Esophagus muscularis mucosa (tissue), 4 donors: ENCODE results near the gene FANCD2OS. TPM values are rescaled to one million over a fixed set of nuclear protein-coding genes. Genes with fewer than 3 reads are reported as not detected.

Experiments used
- DNase-seq: peaks from one replicate; pipeline ENCODE4 v3.0.0-alpha.2; 2017; ENCODE audit errors: extremely low spot score
- H3K27ac ChIP-seq, 4 donors: fragments of 200-600 bp; sonication (generic); replicated peaks in 1 of 4; 1 replicate in 3 of 4; 2 replicates in 1 of 4; pipeline ENCODE4 v1.5.1; 2016 to 2019; ENCODE audit warnings: mild to moderate bottlenecking in 1 of 4
- H3K27me3 ChIP-seq, 4 donors: fragments of 200-600 bp; sonication (generic); one replicate each; pipeline versions ENCODE4 v1.5.1 to v1.6.0; 2016 to 2019
- H3K36me3 ChIP-seq, 4 donors: fragments of 200-600 bp; sonication (generic); one replicate each; pipeline ENCODE4 v1.5.1; 2016 to 2019
- H3K4me1 ChIP-seq, 4 donors: fragments of 200-600 bp; sonication (generic); one replicate each; pipeline ENCODE4 v1.5.1; 2016 to 2019
- H3K4me3 ChIP-seq, 4 donors: fragments of 200-600 bp; sonication (generic); 1 replicate in 2 of 4; 2 replicates in 2 of 4; pipeline ENCODE4 v1.5.1; 2016 to 2019; ENCODE audit warnings: mild to moderate bottlenecking in 4 of 4, moderate library complexity in 1 of 4
- H3K9me3 ChIP-seq, 4 donors: fragments of 200-600 bp; sonication (generic); 1 replicate in 3 of 4; 2 replicates in 1 of 4; pipeline ENCODE4 v1.5.1; 2016 to 2019
- CTCF ChIP-seq, 3 experiments: fragments of 200-600 bp in 2 of 3; fragments of 450-650 bp in 1 of 3; sonication (generic) in 2 of 3; IDR thresholded peaks; one replicate each; pipeline ENCODE4 v1.5.1; 2017 to 2019; ENCODE audit warnings: antibody characterized with exemption in 3 of 3, mild to moderate bottlenecking in 2 of 3, moderate library complexity in 1 of 3
- EP300 ChIP-seq: sonication (generic); formaldehyde crosslinking; IDR thresholded peaks from one replicate; pipeline ENCODE4 v1.6.1; 2017; ENCODE audit warnings: antibody characterized with exemption
- POLR2A ChIP-seq: fragments of 450-650 bp; IDR thresholded peaks from one replicate; pipeline ENCODE4 v1.6.1; 2017; ENCODE audit warnings: antibody characterized with exemption, moderate library complexity, mild to moderate bottlenecking, low read depth
- POLR2AphosphoS5 ChIP-seq, 2 donors: sonication (generic); formaldehyde crosslinking; IDR thresholded peaks; one replicate each; pipeline ENCODE4 v1.6.1; 2017; ENCODE audit warnings: antibody characterized with exemption in 2 of 2
- WGBS: methylation state at CpG from one replicate; pipeline ENCODE4 v1.1.5; 2018; 5-methylcytosine and 5-hydroxymethylcytosine counted together
- intact Hi-C: fragments of 100-400 bp; cut with DNase I; formaldehyde crosslinking; loops from one replicate; pipeline ENCODE4 v1.15.1; 2023
- total RNA-seq, 4 donors: library from RNA; depleted of rRNA; stranded (reverse); fragments of >200 nt; gene quantifications; one replicate each; pipeline versions ENCODE4 v1.1.0 to v1.2.1, GENCODE V29; 2016

FANCD2OS gene
- total RNA-seq, 4 donors from 2014 or later, result not detected

GRCh38 chr3:10122724-10123123 is 14.7 kb upstream of the FANCD2OS start:
- Histone ChIP-seq H3K4me1 (peaks cover 6 to 23% (median 18%) of the 10 kb centered on the region in 4 donors), H3K27me3 (no peaks in the 10 kb centered on the region), H3K9me3 (no peaks in the 10 kb centered on the region), H3K4me3 (no peak overlapping the region), H3K36me3 (peaks cover 23 to 71% (median 26%) of the 10 kb centered on the region in 4 donors), H3K27ac (no peak overlapping the region)
- TF ChIP-seq CTCF (IDR thresholded peaks at IDR 0.05) (no peak), EP300 (no peak), POLR2AphosphoS5 (IDR thresholded peaks at IDR 0.05) (no peak), POLR2A (no peak)
- intact Hi-C loops, result no loop called here
- DNase-seq, result no peak
- 88% methylated on average over 4 of the region's 4 CpGs for WGBS

GRCh38 chr3:10121064-10121463 is 13.0 kb upstream of the FANCD2OS start:
- Histone ChIP-seq H3K27me3 (no peaks in the 10 kb centered on the region), H3K4me1 (peaks cover 18 to 40% (median 35%) of the 10 kb centered on the region in 4 donors), H3K9me3 (no peaks in the 10 kb centered on the region), H3K4me3 (no peak overlapping the region), H3K36me3 (peaks cover 6 to 54% (median 10%) of the 10 kb centered on the region in 4 donors), H3K27ac (no peak overlapping the region)
- intact Hi-C loops, result no loop called here
- WGBS, result 90% methylated on average over 2 of the region's 2 CpGs
- TF ChIP-seq CTCF (IDR thresholded peaks at IDR 0.05) (no peak), POLR2AphosphoS5 (IDR thresholded peaks at IDR 0.05) (no peak), EP300 (no peak), POLR2A (no peak)
- DNase-seq, result no peak

- H3K4me3 ChIP-seq, result no peak overlapping the region
- TF ChIP-seq CTCF (IDR thresholded peaks at IDR 0.05) (no peak), POLR2A (no peak), EP300 (no peak), POLR2AphosphoS5 (IDR thresholded peaks at IDR 0.05) (no peak)
- intact Hi-C loops, result loop anchor here (5.0 to 10.0 kb wide), 2 partner anchors 92 to 165 kb away; partner anchors contain the start of genes FANCD2 and PRRT3
- DNase-seq, result no peak
- 70% methylated on average over 4 of the region's 4 CpGs for WGBS
- H3K27ac ChIP-seq, result no peak overlapping the region
- H3K4me1 ChIP-seq, result peaks cover 25 to 50% (median 39%) of the 10 kb centered on the region in 4 donors
- no peaks in the 10 kb centered on the region for H3K9me3 ChIP-seq
- H3K36me3 ChIP-seq, result peaks cover 0 to 39% (median 0%) of the 10 kb centered on the region in 4 donors
- H3K27me3 ChIP-seq, result no peaks in the 10 kb centered on the region
Observed at GRCh38 chr3:10119376-10119775, 11.3 kb upstream of the FANCD2OS start.

- 91% methylated on average over 4 of the region's 4 CpGs for WGBS
- peak overlapping the region; percentile 84 to 89 (median 88) for H3K4me3 ChIP-seq
- H3K27ac ChIP-seq, result no peak overlapping the region
- H3K36me3 ChIP-seq, result peaks cover 0 to 34% (median 0%) of the 10 kb centered on the region in 4 donors
- intact Hi-C loops, result loop anchor here (5.0 to 10.0 kb wide), 2 partner anchors 90 to 162 kb away; partner anchors contain the start of genes FANCD2 and PRRT3
- no peaks in the 10 kb centered on the region for H3K9me3 ChIP-seq
- peaks cover 25 to 50% (median 39%) of the 10 kb centered on the region in 4 donors for H3K4me1 ChIP-seq
- DNase-seq, result no peak
- no peak for TF ChIP-seq POLR2A
- no peak for TF ChIP-seq CTCF (IDR thresholded peaks at IDR 0.05)
- no peak for TF ChIP-seq POLR2AphosphoS5 (IDR thresholded peaks at IDR 0.05)
- H3K27me3 ChIP-seq, result no peaks in the 10 kb centered on the region
Observed at GRCh38 chr3:10116928-10117327, 8.9 kb upstream of the FANCD2OS start.

- intact Hi-C loops, result loop anchor here (5.0 to 10.0 kb wide), 2 partner anchors 89 to 161 kb away; partner anchors contain the start of genes FANCD2 and PRRT3
- H3K9me3 ChIP-seq, result no peaks in the 10 kb centered on the region
- peaks cover 0 to 26% (median 0%) of the 10 kb centered on the region in 4 donors for H3K36me3 ChIP-seq
- no peak for TF ChIP-seq EP300
- TF ChIP-seq POLR2AphosphoS5 (IDR thresholded peaks at IDR 0.05), result no peak
- TF ChIP-seq POLR2A, result no peak
- TF ChIP-seq CTCF (IDR thresholded peaks at IDR 0.05), result no peak
- peaks cover 25 to 50% (median 39%) of the 10 kb centered on the region in 4 donors for H3K4me1 ChIP-seq
- no peak for DNase-seq
- peak overlapping the region; percentile 83 to 89 (median 86) for H3K27ac ChIP-seq
- H3K27me3 ChIP-seq, result no peaks in the 10 kb centered on the region
- peak overlapping the region; percentile 84 to 89 (median 88) for H3K4me3 ChIP-seq
- under 1% methylated on average over 10 of the region's 10 CpGs for WGBS
Observed at GRCh38 chr3:10116138-10116460, 8.0 kb upstream of the FANCD2OS start.
